Erythroblast (primary cell): ENCODE data around the gene KRTAP10-3.

Experiments used
- GATA1 ChIP-seq: IDR thresholded peaks from 2 replicates; pipeline ENCODE4 v1.6.1; 2011; ENCODE audit warnings: low read depth, mild to moderate bottlenecking, control low read depth, low read length, moderate library complexity
- POLR2A ChIP-seq: IDR thresholded peaks from 2 replicates; pipeline ENCODE4 v1.6.1; 2011; ENCODE audit warnings: mild to moderate bottlenecking, low read length

DNA sequence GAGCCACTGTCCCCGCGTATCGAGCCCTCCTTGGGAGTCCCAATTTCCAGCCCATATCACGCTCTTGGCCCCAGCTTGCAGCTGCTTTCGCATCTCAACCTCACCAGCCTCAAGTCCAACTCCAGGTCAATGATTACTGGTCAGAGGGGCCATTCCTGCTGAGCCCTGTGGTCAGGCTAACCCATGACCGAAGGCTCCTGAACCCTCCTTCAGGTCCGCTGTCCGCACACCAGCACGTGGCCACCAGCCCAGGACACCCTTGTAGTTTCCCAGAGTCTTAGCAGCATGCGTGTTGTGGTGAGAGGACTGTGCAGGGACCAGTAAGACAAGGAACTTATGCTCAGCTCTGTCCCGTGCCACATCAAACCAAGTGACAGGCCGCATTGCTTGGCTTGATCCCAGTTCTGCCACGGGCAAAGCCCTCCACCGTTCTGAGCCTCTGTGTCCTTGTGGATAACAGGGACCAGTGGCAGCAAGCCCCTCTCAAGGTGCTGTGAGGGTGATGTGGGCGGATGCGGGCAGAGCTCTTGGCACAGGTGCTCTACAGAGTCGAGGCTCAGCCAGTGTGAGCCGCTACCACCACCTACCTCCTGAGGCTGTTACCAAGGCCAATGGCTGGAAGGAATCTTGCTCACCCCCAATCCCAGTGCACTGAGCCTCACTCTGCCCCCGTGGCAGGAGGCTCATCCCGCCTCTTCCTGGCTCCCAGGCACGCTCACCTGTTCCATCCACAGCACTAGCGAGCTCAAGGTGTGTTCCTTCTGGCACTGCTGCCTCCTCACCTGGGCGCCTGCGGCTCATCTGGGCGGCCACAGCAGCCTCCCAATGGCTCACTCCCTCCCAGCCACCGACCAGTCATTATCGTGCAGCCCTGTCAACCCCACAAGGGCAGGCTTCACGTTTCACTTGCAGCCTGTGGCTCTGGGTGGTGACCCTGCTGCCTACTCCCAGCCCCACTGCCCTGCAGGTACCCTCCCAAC lies 39.0 kb downstream of the KRTAP10-3 start:
- TF ChIP-seq POLR2A (no peak), GATA1 (no peak)
